ENCODE measurements around the gene BRF1.
A peak's percentile ranks its signal among the peaks of the same experiment; 100 is the strongest.
"Not testable (repeated sequence)": the region's sequence is repeated elsewhere in the genome, so short reads cannot be mapped to it uniquely, and the experiment has no call there.

The BRF1 gene, protein sequence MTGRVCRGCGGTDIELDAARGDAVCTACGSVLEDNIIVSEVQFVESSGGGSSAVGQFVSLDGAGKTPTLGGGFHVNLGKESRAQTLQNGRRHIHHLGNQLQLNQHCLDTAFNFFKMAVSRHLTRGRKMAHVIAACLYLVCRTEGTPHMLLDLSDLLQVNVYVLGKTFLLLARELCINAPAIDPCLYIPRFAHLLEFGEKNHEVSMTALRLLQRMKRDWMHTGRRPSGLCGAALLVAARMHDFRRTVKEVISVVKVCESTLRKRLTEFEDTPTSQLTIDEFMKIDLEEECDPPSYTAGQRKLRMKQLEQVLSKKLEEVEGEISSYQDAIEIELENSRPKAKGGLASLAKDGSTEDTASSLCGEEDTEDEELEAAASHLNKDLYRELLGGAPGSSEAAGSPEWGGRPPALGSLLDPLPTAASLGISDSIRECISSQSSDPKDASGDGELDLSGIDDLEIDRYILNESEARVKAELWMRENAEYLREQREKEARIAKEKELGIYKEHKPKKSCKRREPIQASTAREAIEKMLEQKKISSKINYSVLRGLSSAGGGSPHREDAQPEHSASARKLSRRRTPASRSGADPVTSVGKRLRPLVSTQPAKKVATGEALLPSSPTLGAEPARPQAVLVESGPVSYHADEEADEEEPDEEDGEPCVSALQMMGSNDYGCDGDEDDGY

DNA sequence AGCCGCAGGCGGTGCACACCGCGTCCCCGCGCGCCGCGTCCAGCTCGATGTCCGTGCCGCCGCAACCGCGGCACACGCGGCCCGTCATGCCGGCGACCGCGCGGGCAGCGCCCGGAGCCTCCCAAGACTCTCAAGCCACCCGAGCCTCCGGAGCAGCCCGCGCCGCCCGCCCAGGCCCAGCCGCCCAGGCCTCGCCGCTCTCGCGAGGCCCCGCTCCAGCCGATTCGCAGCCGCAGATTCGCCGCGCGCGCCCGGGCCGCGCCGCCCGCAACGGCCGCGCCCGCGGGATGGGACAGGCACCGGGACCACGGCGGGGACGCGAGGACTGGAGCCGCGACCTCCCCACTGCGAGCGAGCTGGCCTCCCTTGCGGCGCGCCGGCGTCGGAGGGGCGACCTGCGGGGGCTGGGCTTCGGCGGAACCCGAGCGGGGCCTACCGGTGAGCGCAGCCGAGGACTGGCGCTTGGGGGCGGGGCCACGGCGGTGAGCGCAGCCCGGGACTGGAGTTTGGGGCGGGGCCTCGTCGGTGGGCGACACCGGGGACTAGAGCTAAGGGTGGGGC, at the start of gene BRF1:
Gene BRF1 (minus strand): TSS at position 460 of the 561 bp plus-strand sequence. CDS start 372 bp downstream, at position 88.
- DNase-seq = peak; percentile 87

- no peak for DNase-seq
These were observed 49.2 kb upstream of the BRF1 start for GRCh38 chr14:105349992-105350391.

GRCh38 chr14:105348945-105349699, 48.3 kb upstream of the BRF1 start:
- no peak for DNase-seq

- DNase-seq = no peak
These were observed 47.6 kb upstream of the BRF1 start for GRCh38 chr14:105348169-105348944.

- DNase-seq = no peak
These were observed 46.8 kb upstream of the BRF1 start for GRCh38 chr14:105347587-105347968.

DNA sequence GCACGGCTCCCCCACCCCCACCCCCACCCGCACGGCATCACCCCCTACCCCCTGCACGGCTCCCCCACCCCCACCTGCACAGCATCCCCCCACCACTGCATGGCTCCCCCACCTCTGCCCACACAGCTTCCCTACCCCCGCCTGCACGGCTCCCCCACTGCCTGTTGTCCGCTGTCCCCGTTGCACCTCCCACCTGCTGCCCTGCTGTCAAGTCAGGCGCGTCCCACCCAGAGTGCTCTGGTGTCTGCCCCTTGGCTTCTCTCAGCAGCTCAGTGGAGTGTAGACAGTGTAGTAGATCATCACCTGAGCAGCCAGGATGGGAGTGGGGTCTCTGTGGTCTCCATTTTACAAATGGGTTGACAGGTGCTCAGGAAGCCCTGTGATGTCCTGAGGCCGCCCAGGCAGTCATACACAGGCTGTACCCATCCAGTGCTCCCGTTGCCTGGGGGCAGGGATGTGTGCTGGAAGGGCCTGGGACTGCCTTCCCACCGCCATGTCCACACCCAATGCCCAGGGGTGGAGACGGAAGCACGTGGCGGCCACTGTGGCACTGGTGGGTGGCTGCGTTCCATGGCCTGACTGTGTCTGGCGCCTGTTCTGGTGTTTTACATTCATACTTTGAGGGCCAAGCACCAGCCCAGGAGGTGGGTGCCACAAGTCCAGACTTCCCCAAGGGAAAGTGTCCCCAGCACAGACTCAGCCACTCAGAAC, 46.2 kb upstream of the BRF1 start:
- DNase-seq = no peak

DNA sequence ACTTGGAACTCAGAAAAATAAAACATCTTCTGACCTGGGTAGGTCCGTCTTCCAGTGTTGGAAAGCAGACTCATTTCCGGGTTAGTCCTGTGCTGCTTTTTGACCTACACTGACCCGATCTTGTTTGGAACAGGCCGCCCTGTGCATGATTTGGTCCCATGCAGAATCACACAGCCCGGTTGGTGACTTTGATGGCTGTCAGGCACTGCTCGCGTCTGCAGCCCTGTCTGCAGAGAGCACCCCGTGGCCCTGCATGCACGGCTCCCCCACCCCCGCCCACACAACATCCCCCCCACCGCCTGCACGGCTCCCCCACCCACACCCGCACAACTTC, 45.4 kb upstream of the BRF1 start:
- DNase-seq = no peak

DNA sequence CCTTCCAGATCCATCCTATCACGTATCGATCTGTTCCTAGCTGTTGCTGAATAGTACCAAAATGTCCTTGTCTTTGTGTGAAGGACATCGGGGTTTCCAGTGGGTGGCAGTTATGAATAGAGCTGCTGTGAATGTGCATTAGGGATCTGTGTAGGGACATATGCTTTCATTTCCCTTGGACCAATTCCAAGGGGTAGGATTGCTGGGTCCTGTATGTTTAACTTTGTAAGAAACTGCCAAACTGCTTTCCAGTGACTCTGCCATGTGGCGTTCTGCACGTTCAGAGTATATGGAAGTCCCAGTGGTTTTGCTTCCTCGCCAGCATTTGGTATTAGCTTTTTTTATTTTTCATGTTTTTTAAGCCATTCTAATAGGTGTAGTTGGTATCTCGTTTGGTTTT, 42.4 kb upstream of the BRF1 start:
- no peak for DNase-seq

- no peak for DNase-seq
These were observed 40.3 kb upstream of the BRF1 start for GRCh38 chr14:105340821-105341733.

- no peak for DNase-seq
These were observed 37.4 kb upstream of the BRF1 start for GRCh38 chr14:105337966-105338741.

GRCh38 chr14:105337433-105337832, 36.6 kb upstream of the BRF1 start:
- no peak for DNase-seq

GRCh38 chr14:105336477-105337287, 35.9 kb upstream of the BRF1 start:
- no peak for DNase-seq

DNA sequence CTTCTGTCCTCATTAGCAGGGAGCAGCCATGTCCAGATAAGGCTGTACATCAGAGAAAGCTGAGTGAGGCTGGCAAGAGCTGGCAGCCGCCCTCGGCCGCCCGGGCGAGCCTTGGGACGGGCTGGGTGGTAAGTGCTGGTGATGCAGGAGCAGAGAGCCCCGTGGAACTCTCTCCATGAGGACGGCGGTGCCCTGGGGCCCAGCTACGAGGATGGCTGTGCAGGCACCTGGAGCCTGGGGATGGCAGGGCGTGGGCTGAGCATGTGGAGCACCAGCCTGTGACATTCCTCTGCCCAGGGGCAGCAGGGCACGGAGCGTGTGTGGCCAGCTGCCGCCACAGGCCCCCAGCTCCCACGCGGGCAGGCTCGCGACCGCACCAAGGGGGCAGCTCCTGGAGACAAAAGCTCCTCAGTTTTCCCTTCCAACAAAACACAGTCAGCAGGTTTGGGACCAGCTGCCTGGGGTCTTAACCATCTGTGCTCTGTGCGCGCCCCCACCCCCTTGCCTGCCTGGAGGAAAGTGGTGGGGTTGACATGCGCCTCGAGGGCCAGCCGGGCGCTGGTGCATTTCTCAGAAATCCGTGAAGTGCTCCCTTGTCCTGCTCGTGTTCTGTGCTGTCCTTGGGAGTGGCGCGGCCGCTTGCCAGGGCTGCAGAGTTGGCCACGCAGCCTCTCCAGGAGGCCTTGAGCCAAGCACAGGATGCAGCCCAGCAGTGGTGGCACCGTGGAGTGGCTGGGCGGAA, 35.1 kb upstream of the BRF1 start:
- DNase-seq = no peak

DNA sequence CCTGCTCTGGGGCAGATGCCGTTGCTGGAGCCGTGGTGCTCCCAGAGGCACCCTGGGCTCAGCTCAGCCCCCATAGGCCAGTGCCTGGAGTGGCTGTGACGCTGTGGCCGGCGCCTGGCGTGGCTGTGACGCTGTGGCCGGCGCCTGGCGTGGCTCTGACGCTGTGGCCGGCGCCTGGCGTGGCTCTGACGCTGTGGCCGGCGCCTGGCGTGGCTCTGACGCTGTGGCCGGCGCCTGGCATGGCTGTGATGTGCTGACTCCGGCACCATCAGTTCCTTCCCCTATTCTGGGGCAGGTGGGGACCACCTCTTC, 34.4 kb upstream of the BRF1 start:
- DNase-seq = not testable (repeated sequence)

- DNase-seq = no peak
These were observed 33.8 kb upstream of the BRF1 start for GRCh38 chr14:105334383-105335230.

DNA sequence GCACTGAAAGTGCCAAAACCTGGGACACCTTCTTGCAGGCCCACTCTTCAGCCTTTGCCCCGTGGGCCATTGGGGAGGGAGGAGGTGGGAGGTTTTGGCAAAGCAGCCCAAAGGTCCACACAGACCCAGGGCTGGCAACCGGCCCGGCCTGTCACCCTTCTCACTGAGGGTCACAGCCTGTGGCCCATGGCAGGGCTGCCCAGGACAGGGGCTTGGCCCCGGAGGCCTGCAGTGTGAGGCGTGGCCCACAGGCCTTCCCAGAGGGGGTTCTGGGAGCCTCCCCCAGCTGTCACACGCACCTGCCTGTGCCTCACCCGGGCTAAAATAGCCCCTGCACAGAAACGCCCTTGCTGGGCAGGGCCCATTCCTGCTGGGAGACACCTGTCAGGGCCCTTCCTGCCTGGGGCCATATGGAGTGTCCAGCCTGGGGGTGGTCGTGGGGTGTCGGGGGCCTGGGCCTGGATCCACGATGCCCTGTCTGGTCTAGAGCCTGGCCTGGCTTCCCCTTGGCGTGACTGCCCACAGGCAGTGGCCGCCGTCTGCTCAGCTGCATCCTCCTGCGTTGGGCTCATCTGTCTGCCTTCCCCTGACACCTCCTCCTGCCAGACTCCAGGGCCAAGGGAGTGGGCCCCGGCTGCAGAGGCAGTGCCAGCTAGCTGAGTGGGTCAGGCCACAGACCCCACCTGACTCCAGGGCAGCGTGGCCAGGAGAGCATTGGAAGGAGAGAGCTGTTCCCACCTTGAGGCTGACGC, 33.0 kb upstream of the BRF1 start:
- DNase-seq = no peak

GRCh38 chr14:105333020-105333490, 32.3 kb upstream of the BRF1 start:
- no peak for DNase-seq

Data from NCI-H1417 treated with DMSO at 0.1 percent for 48 hours (cell line).